ENCODE data around the gene LRBA. TPM values are rescaled to one million over a fixed set of nuclear protein-coding genes. Genes with fewer than 3 reads are reported as not detected.

Gene LRBA
- total RNA-seq, 2 donors from 2014 or later, result 50.1 to 59.9 TPM

- no peak overlapping the region for H3K27ac ChIP-seq
- WGBS, 2 donors, result 80 to 96% methylated on average over 5 to 16 of the region's 16 CpGs
These were observed 759.4 kb downstream of the LRBA start for GRCh38 chr4:150255610-150256224.

GRCh38 chr4:150253965-150254630 is 761.0 kb downstream of the LRBA start:
- DNase-seq, result no peak
- WGBS, 2 donors, result 83 to 96% methylated on average over 12 to 18 of the region's 18 CpGs
- H3K4me1 ChIP-seq, result no peaks in the 10 kb centered on the region
- intact Hi-C loops (cut with DNase I), result no loop called here
- ATAC-seq, result no peak
- H3K27ac ChIP-seq, result no peak overlapping the region
- H3K4me3 ChIP-seq, result no peak overlapping the region
- TF ChIP-seq CTCF (IDR thresholded peaks at IDR 0.05) (no peak), POLR2A (IDR thresholded peaks at IDR 0.05) (no peak)
- no peaks in the 10 kb centered on the region for H3K36me3 ChIP-seq (replicated peaks in 1 of 2; ENCODE audit: insufficient read depth in 1 of 2, low read depth in 2 of 2)
- H3K27me3 ChIP-seq, result no peaks in the 10 kb centered on the region
- H3K9me3 ChIP-seq, result no peaks in the 10 kb centered on the region

More at GRCh38 chr4:150255610-150256224, 759.4 kb downstream of the LRBA start:
- TF ChIP-seq POLR2A (IDR thresholded peaks at IDR 0.05), result no peak
- TF ChIP-seq CTCF (IDR thresholded peaks at IDR 0.05), result no peak
- Histone ChIP-seq H3K4me1 (no peaks in the 10 kb centered on the region), H3K4me3 (no peak overlapping the region), H3K9me3 (no peaks in the 10 kb centered on the region), H3K27me3 (no peaks in the 10 kb centered on the region), H3K36me3 (replicated peaks in 1 of 2; ENCODE audit: insufficient read depth in 1 of 2, low read depth in 2 of 2) (no peaks in the 10 kb centered on the region)
- DNase-seq (no peak), ATAC-seq (no peak)
- intact Hi-C loops (cut with DNase I), result no loop called here

GRCh38 chr4:150253416-150253815 is 761.7 kb downstream of the LRBA start:
- intact Hi-C loops (cut with DNase I), result no loop called here
- Histone ChIP-seq H3K27me3 (no peaks in the 10 kb centered on the region), H3K9me3 (no peaks in the 10 kb centered on the region), H3K27ac (no peak overlapping the region), H3K4me1 (no peaks in the 10 kb centered on the region), H3K4me3 (no peak overlapping the region), H3K36me3 (replicated peaks in 1 of 2; ENCODE audit: insufficient read depth in 1 of 2, low read depth in 2 of 2) (no peaks in the 10 kb centered on the region)
- WGBS, 2 donors, result 96 to 97% methylated on average over 11 of the region's 11 CpGs
- no peak for DNase-seq
- no peak for ATAC-seq
- TF ChIP-seq CTCF (IDR thresholded peaks at IDR 0.05), result no peak
- no peak for TF ChIP-seq POLR2A (IDR thresholded peaks at IDR 0.05)

- H3K27me3 ChIP-seq, result no peaks in the 10 kb centered on the region
- H3K4me1 ChIP-seq, result no peaks in the 10 kb centered on the region
- H3K27ac ChIP-seq, result no peak overlapping the region
- TF ChIP-seq CTCF (IDR thresholded peaks at IDR 0.05) (no peak), POLR2A (IDR thresholded peaks at IDR 0.05) (no peak)
- H3K36me3 ChIP-seq (replicated peaks in 1 of 2; ENCODE audit: insufficient read depth in 1 of 2, low read depth in 2 of 2), result no peaks in the 10 kb centered on the region
- no peaks in the 10 kb centered on the region for H3K9me3 ChIP-seq
- no peak for ATAC-seq
- DNase-seq, result no peak
- intact Hi-C loops (cut with DNase I), result no loop called here
- WGBS, 2 donors, result 72 to 92% methylated on average over 7 of the region's 7 CpGs
- H3K4me3 ChIP-seq, result no peak overlapping the region
These were observed 762.3 kb downstream of the LRBA start for GRCh38 chr4:150252741-150253140.

GRCh38 chr4:150252306-150252705 is 762.8 kb downstream of the LRBA start:
- Histone ChIP-seq H3K9me3 (no peaks in the 10 kb centered on the region), H3K4me1 (no peaks in the 10 kb centered on the region), H3K27ac (no peak overlapping the region), H3K27me3 (no peaks in the 10 kb centered on the region), H3K4me3 (no peak overlapping the region), H3K36me3 (replicated peaks in 1 of 2; ENCODE audit: insufficient read depth in 1 of 2, low read depth in 2 of 2) (no peaks in the 10 kb centered on the region)
- intact Hi-C loops (cut with DNase I), result no loop called here
- TF ChIP-seq POLR2A (IDR thresholded peaks at IDR 0.05), result no peak
- TF ChIP-seq CTCF (IDR thresholded peaks at IDR 0.05), result no peak
- DNase-seq (no peak), ATAC-seq (no peak)
- 90% methylated on average over 6 of the region's 6 CpGs for WGBS, 2 donors

Data from body of pancreas (tissue), 4 donors.